Measurements from ENCODE around the gene PDGFC. TPM values are rescaled to one million over a fixed set of nuclear protein-coding genes. Genes with fewer than 3 reads are reported as not detected.

PDGFC gene
- total RNA-seq, 2 experiments from 2014 or later: not detected

DNA sequence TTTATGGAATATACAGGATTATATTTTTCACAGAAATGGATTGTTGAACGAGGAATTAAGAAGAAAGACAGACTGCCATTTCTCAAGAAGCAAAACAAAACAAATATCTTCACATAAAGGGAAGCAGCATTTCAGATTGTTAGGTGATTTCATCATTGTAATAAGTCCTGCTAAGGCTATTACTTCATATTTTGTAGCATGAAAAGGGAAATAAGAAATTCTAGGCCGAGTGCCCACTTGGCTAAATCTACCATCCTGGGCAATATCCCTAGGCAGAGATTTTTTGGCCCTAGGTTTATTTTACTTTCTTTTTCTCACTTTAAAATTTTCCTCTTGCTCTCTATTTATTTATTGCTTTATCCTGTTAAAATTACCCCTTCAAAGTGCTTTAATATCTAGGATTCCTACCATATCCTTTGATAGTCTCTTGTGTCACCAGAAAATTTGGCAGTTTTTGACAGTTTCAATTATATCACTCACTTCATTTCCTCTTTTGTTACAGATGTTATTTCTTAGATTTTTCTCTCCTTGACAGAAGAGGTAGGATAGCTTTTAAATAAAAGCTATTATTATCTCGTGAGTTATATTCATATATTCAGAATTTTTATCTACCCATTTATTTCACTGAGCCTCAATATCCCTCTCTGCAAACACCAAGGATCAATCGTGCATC, 142.3 kb downstream of the PDGFC start:
- Histone ChIP-seq H3K9me2 (ENCODE audit: insufficient read depth, low read length) (no peaks in the 10 kb centered on the region), H3K4me3 (ENCODE audit: low read depth, low read length, poor library complexity, severe bottlenecking) (no peak overlapping the region), H3K9me3 (ENCODE audit: low read length) (no peaks in the 10 kb centered on the region), H2AFZ (ENCODE audit: low read length) (no peak overlapping the region), H3K4me2 (ENCODE audit: low read length) (no peak overlapping the region), H3K79me2 (ENCODE audit: insufficient read depth, low read depth, low read length) (no peaks in the 10 kb centered on the region), H3K36me3 (ENCODE audit: insufficient read depth, low read length) (no peaks in the 10 kb centered on the region), H3K4me1 (ENCODE audit: insufficient read depth, low read length, poor library complexity, severe bottlenecking) (no peaks in the 10 kb centered on the region), H4K20me1 (ENCODE audit: insufficient read depth, low read length) (no peaks in the 10 kb centered on the region), H3K27ac (ENCODE audit: low read depth, low read length, poor library complexity, severe bottlenecking) (no peak overlapping the region)
- TF ChIP-seq, protein P1, sequence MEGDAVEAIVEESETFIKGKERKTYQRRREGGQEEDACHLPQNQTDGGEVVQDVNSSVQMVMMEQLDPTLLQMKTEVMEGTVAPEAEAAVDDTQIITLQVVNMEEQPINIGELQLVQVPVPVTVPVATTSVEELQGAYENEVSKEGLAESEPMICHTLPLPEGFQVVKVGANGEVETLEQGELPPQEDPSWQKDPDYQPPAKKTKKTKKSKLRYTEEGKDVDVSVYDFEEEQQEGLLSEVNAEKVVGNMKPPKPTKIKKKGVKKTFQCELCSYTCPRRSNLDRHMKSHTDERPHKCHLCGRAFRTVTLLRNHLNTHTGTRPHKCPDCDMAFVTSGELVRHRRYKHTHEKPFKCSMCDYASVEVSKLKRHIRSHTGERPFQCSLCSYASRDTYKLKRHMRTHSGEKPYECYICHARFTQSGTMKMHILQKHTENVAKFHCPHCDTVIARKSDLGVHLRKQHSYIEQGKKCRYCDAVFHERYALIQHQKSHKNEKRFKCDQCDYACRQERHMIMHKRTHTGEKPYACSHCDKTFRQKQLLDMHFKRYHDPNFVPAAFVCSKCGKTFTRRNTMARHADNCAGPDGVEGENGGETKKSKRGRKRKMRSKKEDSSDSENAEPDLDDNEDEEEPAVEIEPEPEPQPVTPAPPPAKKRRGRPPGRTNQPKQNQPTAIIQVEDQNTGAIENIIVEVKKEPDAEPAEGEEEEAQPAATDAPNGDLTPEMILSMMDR (conservative IDR thresholded peaks at IDR 0.05; ENCODE audit: low read length): no peak
- no peak for TF ChIP-seq EZH2phosphoT487 (IDR thresholded peaks at IDR 0.05; ENCODE audit: borderline replicate concordance, low read depth, low read length)
- DNase-seq (ENCODE audit: low spot score): no peak
- ChIA-PET CTCF (ENCODE audit: unreplicated experiment) (no interaction called here), POLR2A (interaction anchor here (0.7 kb wide), 1 partner anchor 14 kb away, joined by 3 read pairs; no protein-coding TSS in a partner anchor)
- intact Hi-C loops (cut with micrococcal nuclease; ENCODE audit: unreplicated experiment): no loop called here
- no TSS peak for BruUV-seq (replicated peaks)

- BruUV-seq (replicated peaks): no TSS peak
- no peak for DNase-seq (ENCODE audit: low spot score)
- CTCF ChIA-PET (ENCODE audit: unreplicated experiment): no interaction called here
- intact Hi-C loops (cut with micrococcal nuclease; ENCODE audit: unreplicated experiment): no loop called here
- Histone ChIP-seq H3K36me3 (ENCODE audit: insufficient read depth, low read length) (no peaks in the 10 kb centered on the region), H2AFZ (ENCODE audit: low read length) (no peak overlapping the region), H3K4me2 (ENCODE audit: low read length) (no peak overlapping the region), H3K4me3 (ENCODE audit: low read depth, low read length, poor library complexity, severe bottlenecking) (no peak overlapping the region), H3K9me3 (ENCODE audit: low read length) (no peaks in the 10 kb centered on the region), H3K79me2 (ENCODE audit: insufficient read depth, low read depth, low read length) (no peaks in the 10 kb centered on the region), H4K20me1 (ENCODE audit: insufficient read depth, low read length) (no peaks in the 10 kb centered on the region), H3K27ac (ENCODE audit: low read depth, low read length, poor library complexity, severe bottlenecking) (no peak overlapping the region), H3K9me2 (ENCODE audit: insufficient read depth, low read length) (no peaks in the 10 kb centered on the region), H3K4me1 (ENCODE audit: insufficient read depth, low read length, poor library complexity, severe bottlenecking) (no peaks in the 10 kb centered on the region)
- TF ChIP-seq, protein P1 (conservative IDR thresholded peaks at IDR 0.05; ENCODE audit: low read length): no peak
- TF ChIP-seq EZH2phosphoT487 (IDR thresholded peaks at IDR 0.05; ENCODE audit: borderline replicate concordance, low read depth, low read length): no peak
- POLR2A ChIA-PET: interaction anchor here (0.6 to 0.7 kb wide), 3 partner anchors 157 to 1102 kb away, joined by 3 to 4 read pairs (median 3); no protein-coding TSS in a partner anchor
These were observed 144.1 kb downstream of the PDGFC start for GRCh38 chr4:156827519-156827918.

GRCh38 chr4:156825074-156825473, 146.5 kb downstream of the PDGFC start:
- DNase-seq (ENCODE audit: low spot score): no peak
- Histone ChIP-seq H3K27ac (ENCODE audit: low read depth, low read length, poor library complexity, severe bottlenecking) (no peak overlapping the region), H3K4me3 (ENCODE audit: low read depth, low read length, poor library complexity, severe bottlenecking) (no peak overlapping the region), H3K9me2 (ENCODE audit: insufficient read depth, low read length) (no peaks in the 10 kb centered on the region), H3K4me2 (ENCODE audit: low read length) (no peak overlapping the region), H3K79me2 (ENCODE audit: insufficient read depth, low read depth, low read length) (no peaks in the 10 kb centered on the region), H4K20me1 (ENCODE audit: insufficient read depth, low read length) (no peaks in the 10 kb centered on the region), H3K36me3 (ENCODE audit: insufficient read depth, low read length) (no peaks in the 10 kb centered on the region), H3K4me1 (ENCODE audit: insufficient read depth, low read length, poor library complexity, severe bottlenecking) (no peaks in the 10 kb centered on the region), H2AFZ (ENCODE audit: low read length) (no peak overlapping the region), H3K9me3 (ENCODE audit: low read length) (no peaks in the 10 kb centered on the region)
- BruUV-seq (replicated peaks): no TSS peak
- intact Hi-C loops (cut with micrococcal nuclease; ENCODE audit: unreplicated experiment): no loop called here
- CTCF ChIA-PET (ENCODE audit: unreplicated experiment): no interaction called here
- TF ChIP-seq, protein P1 (conservative IDR thresholded peaks at IDR 0.05; ENCODE audit: low read length): no peak
- no peak for TF ChIP-seq EZH2phosphoT487 (IDR thresholded peaks at IDR 0.05; ENCODE audit: borderline replicate concordance, low read depth, low read length)
- POLR2A ChIA-PET: no interaction called here

Measured in OCI-LY7 (cell line).